HEK293T (cell line): ENCODE measurements around the gene DNAH1.

Source experiments
- CTCF ChIA-PET: fragments of 350-600 bp; formaldehyde crosslinking; extraction: SDS; loops from one replicate; lab custom pipeline; 2021; ENCODE audit warnings: antibody characterized with exemption, inconsistent platforms; lab: Yijun Ruan, JAX
- POLR2A ChIA-PET: fragments of 350-600 bp; formaldehyde crosslinking; extraction: SDS; loops from one replicate; lab custom pipeline; 2020; ENCODE audit warnings: antibody characterized with exemption, inconsistent platforms; lab: Yijun Ruan, JAX
- DNase-seq: peaks from one replicate; pipeline ENCODE4 v3.0.0; 2012; ENCODE audit warnings: mixed read lengths; ENCODE audit errors: extremely low spot score
- ARNT ChIP-seq: fragments of 450-650 bp; IDR thresholded peaks from 2 replicates; pipeline ENCODE4 v1.6.1; 2017; ENCODE audit warnings: mild to moderate bottlenecking
- BHLHE40 ChIP-seq: fragments of 450-650 bp; IDR thresholded peaks from 2 replicates; pipeline ENCODE4 v1.6.1; 2016; ENCODE audit warnings: mild to moderate bottlenecking, moderate library complexity, borderline replicate concordance
- CTBP1 ChIP-seq: fragments of 450-650 bp; IDR thresholded peaks from 2 replicates; pipeline ENCODE4 v1.6.1; 2016; ENCODE audit warnings: borderline replicate concordance
- ELF4 ChIP-seq: fragments of 450-650 bp; IDR thresholded peaks from 2 replicates; pipeline ENCODE4 v1.6.1; 2017; ENCODE audit warnings: antibody characterized with exemption
- FOXA1 ChIP-seq: fragments of 450-650 bp; IDR thresholded peaks from 2 replicates; pipeline ENCODE4 v1.6.1; 2016; ENCODE audit warnings: mild to moderate bottlenecking
- FOXK2 ChIP-seq: fragments of 450-650 bp; IDR thresholded peaks from 2 replicates; pipeline ENCODE4 v1.6.1; 2016; ENCODE audit warnings: mild to moderate bottlenecking
- FOXM1 ChIP-seq: fragments of 450-650 bp; IDR thresholded peaks from 2 replicates; pipeline ENCODE4 v1.6.1; 2017; ENCODE audit warnings: mild to moderate bottlenecking, borderline replicate concordance
- HDGF ChIP-seq: fragments of 450-650 bp; IDR thresholded peaks from 2 replicates; pipeline ENCODE4 v1.6.1; 2017; ENCODE audit warnings: antibody characterized with exemption, borderline replicate concordance
- L3MBTL2 ChIP-seq: fragments of 450-650 bp; conservative IDR thresholded peaks from 2 replicates; pipeline ENCODE4 v1.6.1; 2016; ENCODE audit warnings: mild to moderate bottlenecking
- LEF1 ChIP-seq: fragments of 450-650 bp; IDR thresholded peaks from 2 replicates; pipeline ENCODE4 v1.6.1; 2017; ENCODE audit warnings: mild to moderate bottlenecking, borderline replicate concordance
- NFRKB ChIP-seq: fragments of 450-650 bp; IDR thresholded peaks from 2 replicates; pipeline ENCODE4 v1.6.1; 2016; ENCODE audit warnings: mild to moderate bottlenecking, moderate library complexity
- PKNOX1 ChIP-seq: fragments of 450-650 bp; IDR thresholded peaks from 2 replicates; pipeline ENCODE4 v1.6.1; 2016
- SP1 ChIP-seq: fragments of 450-650 bp; IDR thresholded peaks from 2 replicates; pipeline ENCODE4 v1.6.1; 2017
- SUZ12 ChIP-seq: fragments of 450-650 bp; IDR thresholded peaks from 2 replicates; pipeline ENCODE4 v1.6.1; 2016; ENCODE audit warnings: mild to moderate bottlenecking
- TARDBP ChIP-seq: fragments of 450-650 bp; IDR thresholded peaks from 2 replicates; pipeline ENCODE4 v1.6.1; 2016
- ZNF384 ChIP-seq: fragments of 450-650 bp; IDR thresholded peaks from 2 replicates; pipeline ENCODE4 v1.6.1; 2016

Gene DNAH1

GRCh38 chr3:52349131-52349530, 33.0 kb downstream of the DNAH1 start:
- no peak for DNase-seq
- ChIA-PET CTCF (no interaction called here), POLR2A (no interaction called here)
- no peak for TF ChIP-seq SUZ12
- TF ChIP-seq L3MBTL2 = no peak
- TF ChIP-seq NFRKB = no peak

GRCh38 chr3:52349611-52350395, 33.7 kb downstream of the DNAH1 start:
- DNase-seq = no peak
- ChIA-PET CTCF (no interaction called here), POLR2A (interaction anchor here (0.9 kb wide), 1 partner anchor 13 kb away, joined by 3 read pairs; no protein-coding TSS in a partner anchor)
- no peak for TF ChIP-seq ELF4
- TF ChIP-seq FOXM1 = no peak
- TF ChIP-seq SP1 = no peak
- no peak for TF ChIP-seq HDGF
- no peak for TF ChIP-seq ZNF384
- TF ChIP-seq SUZ12 = no peak
- TF ChIP-seq FOXK2 = no peak
- no peak for TF ChIP-seq L3MBTL2
- TF ChIP-seq LEF1 = no peak
- no peak for TF ChIP-seq TARDBP
- no peak for TF ChIP-seq PKNOX1
- TF ChIP-seq CTBP1 = no peak
- TF ChIP-seq ARNT = no peak
- TF ChIP-seq FOXA1 = no peak
- TF ChIP-seq NFRKB = no peak
- no peak for TF ChIP-seq BHLHE40

GRCh38 chr3:52350416-52350815, 34.3 kb downstream of the DNAH1 start:
- DNase-seq = no peak
- ChIA-PET POLR2A (interaction anchor here (0.9 kb wide), 1 partner anchor 13 kb away, joined by 3 read pairs; no protein-coding TSS in a partner anchor), CTCF (no interaction called here)
- no peak for TF ChIP-seq LEF1
- TF ChIP-seq L3MBTL2 = no peak
- no peak for TF ChIP-seq TARDBP
- no peak for TF ChIP-seq SUZ12
- TF ChIP-seq ELF4 = no peak
- no peak for TF ChIP-seq SP1
- no peak for TF ChIP-seq ARNT
- no peak for TF ChIP-seq BHLHE40
- no peak for TF ChIP-seq HDGF
- no peak for TF ChIP-seq CTBP1
- TF ChIP-seq ZNF384 = no peak
- TF ChIP-seq FOXK2 = no peak
- TF ChIP-seq FOXA1 = no peak
- no peak for TF ChIP-seq NFRKB

- DNase-seq = no peak
- CTCF ChIA-PET = no interaction called here
- POLR2A ChIA-PET = interaction anchor here (0.9 kb wide), 1 partner anchor 12 kb away, joined by 3 read pairs; no protein-coding TSS in a partner anchor
- TF ChIP-seq FOXA1 (no peak), FOXK2 (no peak), PKNOX1 (no peak)
These were observed 35.1 kb downstream of the DNAH1 start for GRCh38 chr3:52350981-52351761.

- ChIA-PET POLR2A (no interaction called here), CTCF (no interaction called here)
- no peak for TF ChIP-seq ZNF384
- no peak for TF ChIP-seq PKNOX1
- no peak for TF ChIP-seq ELF4
- no peak for TF ChIP-seq TARDBP
- no peak for TF ChIP-seq SUZ12
- no peak for TF ChIP-seq HDGF
- TF ChIP-seq BHLHE40 = no peak
- TF ChIP-seq NFRKB = no peak
- TF ChIP-seq FOXM1 = no peak
- TF ChIP-seq SP1 = no peak
- TF ChIP-seq FOXK2 = no peak
- no peak for TF ChIP-seq FOXA1
- TF ChIP-seq CTBP1 = no peak
- TF ChIP-seq L3MBTL2 = no peak
- DNase-seq = no peak
These were observed 35.7 kb downstream of the DNAH1 start for GRCh38 chr3:52351762-52352368.
